K562 (cell line): Measurements from ENCODE around the gene CPA4. TPM values are rescaled to one million over a fixed set of nuclear protein-coding genes. Genes with fewer than 3 reads are reported as not detected.

Experiments used
- ATAC-seq: fragments of 200-7000 bp; cut with Tn5 transposase; 3 replicates; pipeline ENCODE4 v1.9.1; 2020; ENCODE audit warnings: moderate library complexity
- BruUV-seq: library from RNA; stranded (reverse); fragments of 400-500 nt; replicated peaks from 2 replicates; lab custom pipeline; 2021; lab: Mats Ljungman, UMichigan
- CTCF ChIA-PET: fragments of 300-600 bp; formaldehyde crosslinking; extraction: SDS; loops from one replicate; lab custom pipeline; 2021; ENCODE audit warnings: low intra/inter-chr PET ratio; lab: Yijun Ruan, JAX
- POLR2A ChIA-PET: fragments of 300-600, 350-650 bp; sonication (Branson Sonifier 250); formaldehyde crosslinking; extraction: SDS; loops from one replicate; lab custom pipeline; 2021; ENCODE audit warnings: antibody characterized with exemption, inconsistent platforms; lab: Yijun Ruan, JAX
- DNase-seq, 4 experiments: peaks; one replicate each; pipeline versions ENCODE4 v3.0.0 to v3.0.0-alpha.2; 2011 to 2018; ENCODE audit warnings: low spot score in 3 of 4, mixed read lengths in 3 of 4; ENCODE audit errors: extremely low read depth in 1 of 4
- FAIRE-seq: peaks from 2 replicates; lab custom pipeline; 2011; peaks lifted over from hg19 to GRCh38; lab: Jason Lieb, UNC
- H2AFZ ChIP-seq: 2 replicates; pipeline ENCODE4 v1.6.0; 2011; ENCODE audit warnings: low read depth, low read length, control low read depth, inconsistent platforms
- H3K27ac ChIP-seq: fragments of 200-600 bp; 3 replicates; pipeline ENCODE4 v1.8.0; 2011; ENCODE audit warnings: low read depth, mild to moderate bottlenecking, control low read depth, inconsistent platforms, low read length, moderate library complexity, mixed read lengths; ENCODE audit errors: extremely low read depth
- H3K27me3 ChIP-seq, 2 experiments: fragments of 300-600 bp in 1 of 2; 2 replicates in 1 of 2; 3 replicates in 1 of 2; pipeline versions ENCODE4 v1.6.0 to v1.8.0; 2011; ENCODE audit warnings: inconsistent platforms in 2 of 2, low read length in 2 of 2, mild to moderate bottlenecking in 1 of 2, mixed read lengths in 1 of 2, moderate library complexity in 1 of 2; ENCODE audit not compliant: control insufficient read depth in 2 of 2, insufficient read depth in 2 of 2
- H3K36me3 ChIP-seq: fragments of 300-600 bp; 3 replicates; pipeline ENCODE4 v1.8.0; 2011; ENCODE audit warnings: mild to moderate bottlenecking, low read length, inconsistent platforms; ENCODE audit not compliant: control insufficient read depth, insufficient read depth
- H3K4me1 ChIP-seq, 2 experiments: fragments of 200-600 bp in 1 of 2; replicated peaks in 1 of 2; 2 replicates in 1 of 2; 3 replicates in 1 of 2; pipeline versions ENCODE4 v1.5.1 to v1.8.0; 2011; ENCODE audit warnings: inconsistent platforms in 2 of 2, low read length in 2 of 2, mild to moderate bottlenecking in 1 of 2, mixed read lengths in 1 of 2, moderate library complexity in 1 of 2; ENCODE audit not compliant: control insufficient read depth in 2 of 2, insufficient read depth in 2 of 2
- H3K4me2 ChIP-seq: 2 replicates; pipeline ENCODE4 v1.6.1; 2011; ENCODE audit warnings: low read length, control low read depth, inconsistent platforms, mixed read lengths; ENCODE audit not compliant: insufficient read depth
- H3K4me3 ChIP-seq: fragments of 200-600 bp; sonication (generic), shearing (Covaris generic); 2 replicates; pipeline ENCODE4 v1.5.1; 2016; ENCODE audit warnings: control low read depth, inconsistent platforms
- H3K79me2 ChIP-seq: fragments of 200-600 bp; 3 replicates; pipeline ENCODE4 v1.8.0; 2011; ENCODE audit warnings: low read length, inconsistent platforms; ENCODE audit not compliant: control insufficient read depth, insufficient read depth
- H3K9ac ChIP-seq, 2 experiments: 2 replicates each; pipeline versions ENCODE4 v1.6.0 to v1.6.1; 2011; ENCODE audit warnings: low read depth in 2 of 2, low read length in 2 of 2, control low read depth in 1 of 2, inconsistent platforms in 1 of 2, mild to moderate bottlenecking in 1 of 2, mixed read lengths in 1 of 2; ENCODE audit not compliant: insufficient read depth in 1 of 2
- H3K9me1 ChIP-seq: one replicate; pipeline ENCODE4 v1.6.0; 2011; ENCODE audit warnings: inconsistent platforms, mild to moderate bottlenecking, low read length, moderate library complexity; ENCODE audit not compliant: control insufficient read depth, insufficient read depth
- H3K9me3 ChIP-seq: replicated peaks from 2 replicates; pipeline ENCODE4 v1.5.1; 2011; ENCODE audit warnings: low read depth, low read length, inconsistent platforms; ENCODE audit not compliant: control insufficient read depth, insufficient read depth
- H4K20me1 ChIP-seq: replicated peaks from 2 replicates; pipeline ENCODE4 v1.6.1; 2011; ENCODE audit warnings: low read length, inconsistent platforms, mixed read lengths; ENCODE audit not compliant: control insufficient read depth, insufficient read depth
- CBFA2T2 ChIP-seq: fragments of 450-650 bp; conservative IDR thresholded peaks from 2 replicates; pipeline ENCODE4 v1.6.1; 2017; ENCODE audit warnings: mild to moderate bottlenecking
- HEY1 ChIP-seq: fragments of 250-450 bp; sonication (Bioruptor Pico); IDR thresholded peaks from 2 replicates; pipeline ENCODE4 v1.5.0; 2020; ENCODE audit warnings: mild to moderate bottlenecking, moderate library complexity, borderline replicate concordance
- RHOXF2B ChIP-seq: fragments of 250-450 bp; sonication (Bioruptor Pico); conservative IDR thresholded peaks from 2 replicates; pipeline ENCODE4 v1.5.1; 2021
- RNF2 ChIP-seq: sonication (generic); IDR thresholded peaks from 2 replicates; pipeline ENCODE4 v1.6.1; 2016
- ZNF3 ChIP-seq: fragments of 250-450 bp; sonication (Bioruptor Pico); IDR thresholded peaks from 2 replicates; pipeline ENCODE4 v1.5.0; 2021; ENCODE audit warnings: mild to moderate bottlenecking, moderate library complexity
- WGBS: fragments of 100-300 bp; shearing (Covaris generic); methylation state at CpG from one replicate; pipeline ENCODE4 v1.1.6; 2016; ENCODE audit warnings: low coverage, mixed read lengths; ENCODE audit not compliant: insufficient coverage; ENCODE audit errors: missing lambda C conversion rate; 5-methylcytosine and 5-hydroxymethylcytosine counted together
- in situ Hi-C: fragments of 300-500 bp; cut with MboI; formaldehyde crosslinking; loops from 4 replicates; pipeline ENCODE4 v1.15.0; 2018; ENCODE audit warnings: inconsistent platforms, mixed read lengths
- intact Hi-C: fragments of 100-400 bp; cut with micrococcal nuclease; formaldehyde crosslinking; loops from 2 replicates; pipeline ENCODE4 v1.14.2; 2022
- polyA plus RNA-seq, 8 experiments: library from polyadenylated mRNA; depleted of rRNA in 4 of 8; stranded (reverse) in 5 of 8; unstranded in 3 of 8; fragments of >200 nt; fragmentation: Nextera tagmentation in 2 of 8; fragmentation: Illumina TruSeq in 1 of 8; extraction: Ambion mirVana in 2 of 8; extraction: Trizol in 1 of 8; gene quantifications; 2 replicates each; pipeline versions ENCODE4 v1.2.1 to v1.2.3, GENCODE V29; 2011 to 2014; ENCODE audit warnings: inconsistent platforms in 1 of 8, missing spikeins in 1 of 8
- total RNA-seq, 7 experiments: library from RNA; depleted of rRNA in 6 of 7; stranded (reverse); fragments of >200 nt in 6 of 7; fragmentation: Illumina TruSeq in 2 of 7; extraction: Trizol in 2 of 7; gene quantifications; 2 replicates each; pipeline versions ENCODE4 v1.2.1 to v1.2.3, GENCODE V29; 2011 to 2021; ENCODE audit warnings: low replicate concordance in 1 of 7

Gene CPA4
- total and polyA plus RNA-seq, 9 of the 15 experiments (the other 6 are each of a cell fraction or from before 2014, with no cell fraction given) = not detected

- no peak overlapping the region for H3K4me3 ChIP-seq
- H4K20me1 ChIP-seq = no peaks in the 10 kb centered on the region
- 4% methylated on average over 21 of the region's 21 CpGs for WGBS
- H3K36me3 ChIP-seq = no peaks in the 10 kb centered on the region
- H3K9me3 ChIP-seq = no peaks in the 10 kb centered on the region
- FAIRE-seq (no peak), DNase-seq (no peak), ATAC-seq (no peak)
- peaks cover 77 to 79% of the 10 kb centered on the region in 2 experiments for H3K27me3 ChIP-seq
- intact Hi-C loops (loop anchor here (5.0 kb wide), 1 partner anchor 233 kb away; the partner anchor contains the start of gene KLHDC10), in situ Hi-C loops (no loop called here)
- ChIA-PET POLR2A (interaction anchor here (0.7 to 0.9 kb wide), 4 partner anchors 9 to 114 kb away, joined by 3 to 7 read pairs (median 4); no protein-coding TSS in a partner anchor), CTCF (no interaction called here)
- H2AFZ ChIP-seq = no peak overlapping the region
- no TSS peak for BruUV-seq
- no peaks in the 10 kb centered on the region for H3K9me1 ChIP-seq
- H3K4me1 ChIP-seq = peaks cover 0 to 2% of the 10 kb centered on the region in 2 experiments; a peak in 1 of 5 replicates
- no peak overlapping the region for H3K27ac ChIP-seq
- no peak overlapping the region for H3K4me2 ChIP-seq
- no peaks in the 10 kb centered on the region for H3K79me2 ChIP-seq
- no peak overlapping the region; a peak in 1 of 4 replicates for H3K9ac ChIP-seq
- peak; percentile 35; the same call in 1 of the 2 replicates for TF ChIP-seq RNF2
- TF ChIP-seq ZNF3 (CRISPR knock-in tag) = no peak
Measured at GRCh38 chr7:130305433-130306042, 12.6 kb downstream of the CPA4 start.

DNA sequence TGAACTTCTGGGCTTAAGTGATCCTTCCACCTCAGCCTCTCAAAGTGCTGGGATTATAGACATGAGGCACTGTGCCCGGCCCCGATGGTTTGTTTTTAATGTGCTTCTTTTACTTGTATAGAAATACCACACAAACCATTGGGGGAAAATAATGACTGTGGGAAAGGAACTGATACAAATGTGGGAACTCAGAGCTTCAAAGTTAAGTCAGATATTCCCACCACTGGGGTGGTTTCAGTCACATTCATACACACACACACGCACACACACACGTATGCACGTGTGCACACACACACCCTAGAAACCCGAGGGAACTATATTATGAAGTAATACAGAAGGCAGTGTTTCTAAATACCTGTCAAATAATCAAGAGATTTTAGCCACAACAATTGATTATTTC, 17.0 kb downstream of the CPA4 start:
- peaks cover 63 to 71% of the 10 kb centered on the region in 2 experiments; a peak in 4 of 5 replicates for H3K27me3 ChIP-seq
- ChIA-PET CTCF (no interaction called here), POLR2A (interaction anchor here (0.7 to 1.4 kb wide), 2 partner anchors 11 to 12 kb away, joined by 3 read pairs; no protein-coding TSS in a partner anchor)
- intact Hi-C loops = loop anchor here (5.0 kb wide), 1 partner anchor 238 kb away; the partner anchor contains the start of gene KLHDC10
- H3K4me2 ChIP-seq = no peak overlapping the region
- no peaks in the 10 kb centered on the region for H4K20me1 ChIP-seq
- ATAC-seq (no peak), DNase-seq (no peak), FAIRE-seq (no peak)
- no peaks in the 10 kb centered on the region for H3K9me3 ChIP-seq
- in situ Hi-C loops = no loop called here
- TF ChIP-seq CBFA2T2 (0 out of 2 replicates have a peak, but pooled peaks have one; percentile 1), RHOXF2B (no peak), HEY1 (no peak)
- no peak overlapping the region for H3K27ac ChIP-seq
- H3K9ac ChIP-seq = no peak overlapping the region
- H3K79me2 ChIP-seq = no peaks in the 10 kb centered on the region
- no peaks in the 10 kb centered on the region for H3K36me3 ChIP-seq
- no peak overlapping the region for H2AFZ ChIP-seq
- H3K4me1 ChIP-seq = peaks cover 0 to 2% of the 10 kb centered on the region in 2 experiments; a peak in 1 of 5 replicates
- H3K9me1 ChIP-seq = no peaks in the 10 kb centered on the region
- no peak overlapping the region for H3K4me3 ChIP-seq
- no TSS peak for BruUV-seq
- WGBS = 0% methylated on average over 6 of the region's 6 CpGs
